AG04450 (cell line): ENCODE data around the gene DNAJC12. TPM values are rescaled to one million over a fixed set of nuclear protein-coding genes. Genes with fewer than 3 reads are reported as not detected.
A peak's percentile ranks its signal among the peaks of the same experiment; 100 is the strongest.

Source experiments
- CTCF ChIA-PET: fragments of 300-600, 350-600 bp; formaldehyde crosslinking; extraction: SDS; loops from one replicate; lab custom pipeline; 2022; ENCODE audit warnings: antibody characterized with exemption, inconsistent platforms; lab: Charles Lee
- POLR2A ChIA-PET: fragments of 350-600 bp; formaldehyde crosslinking; extraction: SDS; loops from one replicate; lab custom pipeline; 2021; ENCODE audit warnings: antibody characterized with exemption, inconsistent platforms; lab: Yijun Ruan, JAX
- DNase-seq: peaks from one replicate; pipeline ENCODE4 v3.0.0-alpha.2; 2011; ENCODE audit warnings: low read depth, low spot score
- H3K27ac ChIP-seq: one replicate; pipeline ENCODE4 v1.5.1; 2012; ENCODE audit warnings: low read depth, low read length, control low read depth
- H3K27me3 ChIP-seq: one replicate; pipeline ENCODE4 v1.6.0; 2012; ENCODE audit warnings: low read length; ENCODE audit not compliant: control insufficient read depth, insufficient read depth
- H3K4me3 ChIP-seq: 2 replicates; pipeline ENCODE4 v1.5.1; 2011; ENCODE audit warnings: mild to moderate bottlenecking, low read depth, low read length, control low read depth
- H3K9me3 ChIP-seq: 2 replicates; pipeline ENCODE4 v1.5.1; 2012; ENCODE audit warnings: low read length; ENCODE audit not compliant: control insufficient read depth, insufficient read depth
- polyA plus RNA-seq: library from polyadenylated mRNA; depleted of rRNA; stranded (reverse); fragments of >200 nt; gene quantifications from 2 replicates; pipeline ENCODE4 v1.2.3, GENCODE V29; 2011
- TF ChIP-seq, protein P1 (sequence below): IDR thresholded peaks from 2 replicates; pipeline ENCODE4 v1.5.1; 2011; ENCODE audit warnings: low read depth, low read length, control low read depth, inconsistent platforms

DNAJC12 gene
- polyA plus RNA-seq, 1 experiment, result 8.3 TPM

DNA sequence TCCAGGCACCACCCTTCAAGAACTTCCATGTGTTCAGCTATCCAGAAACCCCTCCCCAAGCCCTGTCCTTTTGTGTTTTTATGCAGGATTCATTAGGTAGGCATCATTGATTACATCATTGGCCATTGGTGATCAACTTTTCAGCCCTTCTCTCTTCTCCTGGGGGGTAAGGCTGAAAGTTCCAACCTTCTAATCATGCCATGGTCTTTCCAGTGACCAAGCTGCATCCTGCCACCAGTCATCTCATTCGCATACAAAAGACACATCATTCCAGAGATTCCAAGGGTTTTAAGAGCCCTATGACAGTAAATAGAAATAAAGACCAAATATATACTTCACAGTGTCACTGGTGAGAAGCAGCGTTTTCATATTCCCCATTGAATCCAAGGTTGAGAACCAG lies 48.2 kb downstream of the DNAJC12 start:
- Histone ChIP-seq H3K9me3 (no peaks in the 10 kb centered on the region), H3K27me3 (peaks cover 2% of the 10 kb centered on the region), H3K4me3 (no peak overlapping the region), H3K27ac (no peak overlapping the region)
- DNase-seq, result no peak
- POLR2A ChIA-PET, result interaction anchor here (0.6 kb wide), 2 partner anchors 96 to 243 kb away, joined by 3 to 4 read pairs; no protein-coding TSS in a partner anchor
- TF ChIP-seq, protein P1, sequence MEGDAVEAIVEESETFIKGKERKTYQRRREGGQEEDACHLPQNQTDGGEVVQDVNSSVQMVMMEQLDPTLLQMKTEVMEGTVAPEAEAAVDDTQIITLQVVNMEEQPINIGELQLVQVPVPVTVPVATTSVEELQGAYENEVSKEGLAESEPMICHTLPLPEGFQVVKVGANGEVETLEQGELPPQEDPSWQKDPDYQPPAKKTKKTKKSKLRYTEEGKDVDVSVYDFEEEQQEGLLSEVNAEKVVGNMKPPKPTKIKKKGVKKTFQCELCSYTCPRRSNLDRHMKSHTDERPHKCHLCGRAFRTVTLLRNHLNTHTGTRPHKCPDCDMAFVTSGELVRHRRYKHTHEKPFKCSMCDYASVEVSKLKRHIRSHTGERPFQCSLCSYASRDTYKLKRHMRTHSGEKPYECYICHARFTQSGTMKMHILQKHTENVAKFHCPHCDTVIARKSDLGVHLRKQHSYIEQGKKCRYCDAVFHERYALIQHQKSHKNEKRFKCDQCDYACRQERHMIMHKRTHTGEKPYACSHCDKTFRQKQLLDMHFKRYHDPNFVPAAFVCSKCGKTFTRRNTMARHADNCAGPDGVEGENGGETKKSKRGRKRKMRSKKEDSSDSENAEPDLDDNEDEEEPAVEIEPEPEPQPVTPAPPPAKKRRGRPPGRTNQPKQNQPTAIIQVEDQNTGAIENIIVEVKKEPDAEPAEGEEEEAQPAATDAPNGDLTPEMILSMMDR, result no peak
- CTCF ChIA-PET, result interaction anchor here (0.6 to 3.6 kb wide), 2 partner anchors 11 to 1010 kb away, joined by 3 to 34 read pairs; no protein-coding TSS in a partner anchor

DNA sequence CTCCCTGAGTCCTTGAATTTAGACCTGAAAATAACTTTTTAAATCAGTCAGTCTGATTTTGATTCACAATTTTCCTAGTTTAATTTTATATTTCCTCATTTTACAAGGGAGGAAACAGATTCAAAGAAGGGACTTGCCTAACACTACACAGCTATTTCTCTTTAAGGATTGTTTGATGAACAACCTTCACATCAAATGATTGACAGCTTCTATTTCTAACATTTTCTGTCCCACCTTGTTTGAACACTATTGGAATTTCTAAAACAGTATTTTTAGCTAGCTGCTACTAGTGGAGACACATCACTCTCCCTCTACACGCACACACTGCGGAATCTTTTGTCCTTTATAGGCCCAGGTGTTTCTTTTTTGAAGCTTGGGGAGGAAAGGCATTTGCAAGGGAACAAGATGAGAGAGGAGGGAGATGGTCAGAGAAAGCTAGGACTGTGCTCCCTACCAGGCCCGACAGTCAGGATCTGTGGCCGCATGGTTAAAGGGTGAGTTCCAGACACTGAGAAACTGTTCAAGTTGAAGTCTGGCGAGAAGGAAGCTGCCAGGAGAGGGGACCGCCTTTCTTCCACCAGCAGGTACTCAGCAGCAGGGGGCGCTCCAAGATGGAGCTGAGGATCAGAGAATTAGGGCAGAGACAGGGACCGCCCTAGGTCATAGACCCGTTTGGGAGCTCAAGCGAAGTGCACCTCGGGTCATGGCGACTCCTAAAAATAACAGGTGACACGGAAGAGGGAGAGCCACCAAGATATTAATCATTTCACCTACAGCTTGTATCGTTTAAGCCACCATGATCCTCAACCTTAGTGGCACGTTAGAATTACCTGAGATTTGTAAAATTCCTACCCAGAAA lies 49.7 kb downstream of the DNAJC12 start:
- Histone ChIP-seq H3K9me3 (no peaks in the 10 kb centered on the region), H3K27me3 (peaks cover 2% of the 10 kb centered on the region), H3K27ac (no peak overlapping the region), H3K4me3 (no peak overlapping the region)
- ChIA-PET CTCF (interaction anchor here (0.6 to 3.6 kb wide), 15 partner anchors 9 to 515 kb away, joined by 3 to 34 read pairs (median 3); partner anchors contain the start of gene DNAJC12), POLR2A (interaction anchor here (0.5 kb wide), 1 partner anchor 59 kb away, joined by 8 read pairs; no protein-coding TSS in a partner anchor)
- TF ChIP-seq, protein P1, result peak; percentile 51
- no peak for DNase-seq

DNA sequence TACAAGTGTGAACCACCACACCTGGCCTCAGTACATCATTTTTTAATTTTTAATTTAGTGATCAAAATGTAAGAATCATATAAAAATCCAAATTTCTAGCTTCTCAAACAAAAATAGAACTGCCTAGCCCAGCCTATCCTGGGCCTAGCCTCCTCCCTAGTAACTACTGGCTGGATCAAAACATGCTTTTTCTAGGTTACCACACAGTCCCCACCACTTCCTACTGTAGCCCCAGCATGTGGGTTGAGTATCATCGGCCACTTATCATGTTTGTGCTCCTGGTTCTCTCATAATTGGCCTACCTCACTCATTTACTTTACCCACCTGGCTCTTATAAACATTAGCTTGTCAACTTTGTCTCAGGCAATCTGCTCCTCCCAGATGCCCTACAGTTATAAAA lies 52.9 kb downstream of the DNAJC12 start:
- no peak overlapping the region for H3K4me3 ChIP-seq
- no peak for DNase-seq
- CTCF ChIA-PET, result interaction anchor here (2.0 kb wide), 1 partner anchor 87 kb away, joined by 16 read pairs; no protein-coding TSS in a partner anchor

DNA sequence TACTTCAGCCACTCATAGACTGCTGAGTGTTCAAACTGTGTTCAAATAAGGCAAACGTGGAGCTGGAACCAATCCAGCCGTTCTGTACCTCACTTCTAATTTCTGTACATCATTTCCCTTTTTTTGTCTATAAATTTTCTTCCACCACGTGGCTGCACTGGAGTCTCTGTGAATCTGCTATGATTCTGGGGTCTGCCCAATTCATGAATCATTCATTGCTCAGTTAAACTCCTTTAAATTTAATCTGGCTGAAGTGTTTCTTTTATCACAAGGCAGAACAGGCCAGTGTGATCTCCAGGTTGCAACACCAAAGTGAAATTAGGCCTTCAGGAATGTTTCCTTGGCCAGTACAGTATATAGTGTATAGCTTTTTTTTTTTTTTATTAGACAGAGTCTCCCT lies 53.5 kb downstream of the DNAJC12 start:
- no peak for DNase-seq
- H3K27ac ChIP-seq, result no peak overlapping the region
- H3K4me3 ChIP-seq, result no peak overlapping the region
- peaks cover 2% of the 10 kb centered on the region for H3K27me3 ChIP-seq
- ChIA-PET POLR2A (interaction anchor here (0.6 kb wide), 2 partner anchors 61 to 689 kb away, joined by 3 to 4 read pairs; no protein-coding TSS in a partner anchor), CTCF (interaction anchor here (2.0 kb wide), 1 partner anchor 87 kb away, joined by 16 read pairs; no protein-coding TSS in a partner anchor)
- no peaks in the 10 kb centered on the region for H3K9me3 ChIP-seq
- TF ChIP-seq, protein P1, result no peak

More for the DNA sequence above, 52.9 kb downstream of the DNAJC12 start:
- Histone ChIP-seq H3K27me3 (peaks cover 2% of the 10 kb centered on the region), H3K9me3 (no peaks in the 10 kb centered on the region), H3K27ac (no peak overlapping the region)
- TF ChIP-seq, protein P1, result no peak
- POLR2A ChIA-PET, result no interaction called here
